GM12864 (cell line): ENCODE measurements around the gene SQOR.

Experiments used
- DNase-seq: peaks from one replicate; pipeline ENCODE4 v3.0.0-alpha.2; 2011; ENCODE audit warnings: low read depth
- H3K4me3 ChIP-seq: 2 replicates; pipeline ENCODE4 v1.5.1; 2011; ENCODE audit warnings: mild to moderate bottlenecking, low read depth, low read length, control low read depth
- CTCF ChIP-seq: IDR thresholded peaks from 2 replicates; pipeline ENCODE4 v1.5.1; 2011; ENCODE audit warnings: low read depth, mild to moderate bottlenecking, moderate library complexity, low read length, control low read depth, inconsistent platforms; ENCODE audit errors: missing control alignments

Gene SQOR

GRCh38 chr15:45670091-45670490 lies 35.3 kb downstream of the SQOR start:
- no peak for TF ChIP-seq CTCF

GRCh38 chr15:45670511-45670910 lies 35.7 kb downstream of the SQOR start:
- no peak for TF ChIP-seq CTCF
- H3K4me3 ChIP-seq = no peak overlapping the region
- no peak for DNase-seq

More at GRCh38 chr15:45670091-45670490, 35.3 kb downstream of the SQOR start:
- H3K4me3 ChIP-seq = no peak overlapping the region
- no peak for DNase-seq

GRCh38 chr15:45674677-45675076 lies 39.8 kb downstream of the SQOR start:
- no peak for TF ChIP-seq CTCF
- no peak for DNase-seq
- H3K4me3 ChIP-seq = no peak overlapping the region

GRCh38 chr15:45677797-45678196 lies 43.0 kb downstream of the SQOR start:
- no peak for TF ChIP-seq CTCF
- DNase-seq = no peak

GRCh38 chr15:45678459-45679178 lies 43.8 kb downstream of the SQOR start:
- no peak for DNase-seq
- TF ChIP-seq CTCF = no peak
- no peak overlapping the region for H3K4me3 ChIP-seq

More at GRCh38 chr15:45677797-45678196, 43.0 kb downstream of the SQOR start:
- no peak overlapping the region for H3K4me3 ChIP-seq

- no peak for DNase-seq
- no peak for TF ChIP-seq CTCF
- no peak overlapping the region for H3K4me3 ChIP-seq
Observed at GRCh38 chr15:45684533-45684932, 49.7 kb downstream of the SQOR start.

GRCh38 chr15:45689616-45690015 lies 54.8 kb downstream of the SQOR start:
- no peak for TF ChIP-seq CTCF
- H3K4me3 ChIP-seq = no peak overlapping the region
- DNase-seq = no peak
